ENCODE results near the gene LEUTX.

Gene LEUTX

GRCh38 chr19:39820696-39821095, 42.0 kb downstream of the LEUTX start:
- Mint-ChIP-seq H3K36me3 (ENCODE audit: low read depth) (peaks cover 7% of the 10 kb centered on the region), H3K4me1 (peaks cover 32% of the 10 kb centered on the region), H3K27ac (no peak overlapping the region), H3K27me3 (ENCODE audit: low read depth) (no peaks in the 10 kb centered on the region), H3K9me3 (no peaks in the 10 kb centered on the region), H3K4me3 (no peak overlapping the region)
- TF ChIP-seq CTCF (IDR thresholded peaks at IDR 0.05; ENCODE audit: unreplicated experiment in 3 of 3), result no peak

DNA sequence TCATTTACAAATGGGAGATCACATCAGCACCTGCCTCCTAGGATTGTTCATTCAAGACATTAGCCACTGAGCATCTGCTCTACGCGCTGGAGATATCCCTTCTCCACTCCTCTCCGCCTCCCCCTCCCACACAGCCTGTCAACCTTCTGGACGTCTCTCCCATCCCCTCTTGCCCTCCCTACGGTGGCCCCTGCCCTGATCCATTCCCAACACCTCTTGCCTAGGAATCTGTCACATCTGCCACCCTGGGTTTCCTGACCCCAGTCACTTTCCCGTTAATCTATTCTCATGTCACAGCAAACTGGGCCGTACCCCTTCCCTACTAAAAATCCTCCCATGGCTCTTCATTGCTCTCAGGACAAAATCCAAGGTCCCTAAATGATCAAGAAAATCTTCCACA, 45.0 kb downstream of the LEUTX start:
- H3K4me3 Mint-ChIP-seq, result no peak overlapping the region
- TF ChIP-seq CTCF (IDR thresholded peaks at IDR 0.05; ENCODE audit: unreplicated experiment in 3 of 3), result no peak
- H3K36me3 Mint-ChIP-seq (ENCODE audit: low read depth), result peaks cover 17% of the 10 kb centered on the region
- peaks cover 17% of the 10 kb centered on the region for H3K4me1 Mint-ChIP-seq
- H3K27me3 Mint-ChIP-seq (ENCODE audit: low read depth), result no peaks in the 10 kb centered on the region
- no peaks in the 10 kb centered on the region for H3K9me3 Mint-ChIP-seq
- no peak overlapping the region for H3K27ac Mint-ChIP-seq

- no peak overlapping the region for H3K27ac Mint-ChIP-seq
- H3K9me3 Mint-ChIP-seq, result no peaks in the 10 kb centered on the region
- peaks cover 14% of the 10 kb centered on the region for H3K4me1 Mint-ChIP-seq
- no peak overlapping the region for H3K4me3 Mint-ChIP-seq
- no peaks in the 10 kb centered on the region for H3K27me3 Mint-ChIP-seq (ENCODE audit: low read depth)
- H3K36me3 Mint-ChIP-seq (ENCODE audit: low read depth), result peaks cover 23% of the 10 kb centered on the region
- TF ChIP-seq CTCF (IDR thresholded peaks at IDR 0.05; ENCODE audit: unreplicated experiment in 3 of 3), result no peak
Measured at GRCh38 chr19:39824143-39825092, 45.8 kb downstream of the LEUTX start.

DNA sequence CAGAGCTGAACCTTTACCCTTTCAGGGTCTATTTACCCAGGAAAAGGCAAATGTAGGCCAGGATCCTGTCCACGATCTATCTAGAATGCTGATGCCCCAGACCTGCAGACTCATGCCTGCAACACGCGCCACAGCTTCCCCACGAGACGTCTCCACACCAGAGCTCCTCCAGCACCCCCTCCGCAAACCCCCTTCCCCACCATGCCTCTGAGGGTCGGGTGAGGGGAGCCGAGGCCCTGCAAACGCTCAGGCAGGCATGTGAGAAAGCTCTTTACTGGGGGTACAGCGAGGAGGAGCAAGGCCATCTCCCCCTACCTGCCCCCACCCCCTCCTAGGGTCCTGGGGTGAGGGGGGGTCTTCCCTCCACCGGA, 46.4 kb downstream of the LEUTX start:
- peaks cover 30% of the 10 kb centered on the region for H3K36me3 Mint-ChIP-seq (ENCODE audit: low read depth)
- peaks cover 8% of the 10 kb centered on the region for H3K4me1 Mint-ChIP-seq
- no peaks in the 10 kb centered on the region for H3K27me3 Mint-ChIP-seq (ENCODE audit: low read depth)
- H3K9me3 Mint-ChIP-seq, result no peaks in the 10 kb centered on the region
- no peak overlapping the region for H3K27ac Mint-ChIP-seq
- no peak for TF ChIP-seq CTCF (IDR thresholded peaks at IDR 0.05; ENCODE audit: unreplicated experiment in 3 of 3)
- H3K4me3 Mint-ChIP-seq, result no peak overlapping the region

DNA sequence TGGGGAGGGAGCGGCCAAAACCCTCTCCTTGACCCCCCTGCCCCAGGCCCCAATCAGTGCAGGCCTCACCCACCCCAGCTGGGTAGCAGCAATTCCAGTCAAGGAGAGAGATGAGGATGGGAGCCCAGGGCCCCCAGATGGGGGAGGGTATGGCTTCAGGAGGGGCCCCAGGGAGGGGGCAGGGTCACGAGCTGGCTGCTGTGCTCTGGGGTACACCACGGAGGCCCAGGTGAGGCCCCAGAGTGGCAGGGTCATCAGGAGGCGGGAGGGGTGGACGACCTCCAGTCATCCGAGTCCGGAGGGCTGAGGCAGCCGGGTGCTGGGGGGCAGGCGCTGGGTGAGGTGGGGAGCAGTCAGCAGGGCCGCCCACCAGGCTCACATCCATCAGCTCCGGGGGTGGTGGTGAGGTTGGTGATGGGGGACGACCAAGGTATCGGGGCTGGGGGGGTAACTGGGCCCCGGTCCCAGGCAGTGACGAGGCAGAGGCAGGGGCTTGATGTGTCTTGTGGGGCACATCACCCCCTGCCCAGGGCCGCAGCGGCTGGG, 47.0 kb downstream of the LEUTX start:
- no peaks in the 10 kb centered on the region for H3K9me3 Mint-ChIP-seq
- no peak for TF ChIP-seq CTCF (IDR thresholded peaks at IDR 0.05; ENCODE audit: unreplicated experiment in 3 of 3)
- H3K36me3 Mint-ChIP-seq (ENCODE audit: low read depth), result peaks cover 35% of the 10 kb centered on the region
- H3K27me3 Mint-ChIP-seq (ENCODE audit: low read depth), result no peaks in the 10 kb centered on the region
- peaks cover 8% of the 10 kb centered on the region for H3K4me1 Mint-ChIP-seq
- no peak overlapping the region for H3K27ac Mint-ChIP-seq
- no peak overlapping the region for H3K4me3 Mint-ChIP-seq
